Adrenal gland (tissue), 12 donors: ENCODE results near the gene GATAD2A. TPM values are rescaled to one million over a fixed set of nuclear protein-coding genes. Genes with fewer than 3 reads are reported as not detected.

Experiments
- DNase-seq, 7 donors: peaks; one replicate each; pipeline ENCODE4 v3.0.0-alpha.2; 2019 to 2020
- H3K27ac ChIP-seq, 5 donors: fragments of 200-600 bp; sonication (generic) in 4 of 5; 1 replicate in 3 of 5; 2 replicates in 2 of 5; pipeline versions ENCODE4 v1.5.1 to v1.8.0; 2016 to 2020; ENCODE audit warnings: mild to moderate bottlenecking in 1 of 5
- H3K27me3 ChIP-seq: fragments of 200-600 bp; 2 replicates; pipeline ENCODE4 v1.8.0; 2021
- H3K36me3 ChIP-seq, 2 donors: fragments of 200-600 bp; replicated peaks in 1 of 2; 1 replicate in 1 of 2; 2 replicates in 1 of 2; pipeline versions ENCODE4 v1.5.1 to v1.8.0; 2018 to 2022
- H3K4me1 ChIP-seq, 2 donors: fragments of 200-600 bp; replicated peaks in 1 of 2; 1 replicate in 1 of 2; 2 replicates in 1 of 2; pipeline versions ENCODE4 v1.5.1 to v1.8.0; 2018 to 2021
- H3K4me3 ChIP-seq, 4 donors: fragments of 200-600 bp; sonication (generic) in 3 of 4; one replicate each; pipeline ENCODE4 v1.5.1; 2016 to 2018
- H3K9me3 ChIP-seq, 3 donors: fragments of 200-600 bp; sonication (generic) in 1 of 3; replicated peaks in 1 of 3; 1 replicate in 2 of 3; 2 replicates in 1 of 3; pipeline versions ENCODE4 v1.5.1 to v1.8.0; 2016 to 2021
- POLR2A ChIP-seq, 2 donors: fragments of 450-650 bp; IDR thresholded peaks; one replicate each; pipeline ENCODE4 v1.6.1; 2017; ENCODE audit warnings: antibody characterized with exemption in 2 of 2, mild to moderate bottlenecking in 2 of 2, moderate library complexity in 1 of 2
- WGBS, 4 donors: extraction: QIAGEN DNeasy Blood & Tissue Kit in 2 of 4; methylation state at CpG; one replicate each; pipeline versions ENCODE4 v1.1.5 to v1.1.7; 2013 to 2017; 5-methylcytosine and 5-hydroxymethylcytosine counted together
- intact Hi-C, 2 donors: fragments of 100-400 bp; cut with DNase I; formaldehyde crosslinking; loops; one replicate each; pipeline versions ENCODE4 v1.14.1 to v1.15.0; 2022 to 2023
- polyA plus RNA-seq, 3 donors: library from polyadenylated mRNA; stranded (reverse); fragments of 200-250 nt in 2 of 3; fragments of 350-450 nt in 1 of 3; fragmentation: Illumina TruSeq in 1 of 3; extraction: RNeasy Lipid Tissue Mini Kit (QIAGEN cat#74804) in 1 of 3; gene quantifications; one replicate each; pipeline ENCODE4 v1.2.3, GENCODE V29; 2013 to 2014
- total RNA-seq, 9 donors: library from RNA; depleted of rRNA in 4 of 9; stranded (reverse); fragments of >200 nt in 4 of 9; fragments of 120-200 nt in 1 of 9; fragmentation: NEBNext Ultra II Directional in 1 of 9; extraction: Animal tissue kit (Norgen Biotek cat#: 25700) in 1 of 9; gene quantifications; one replicate each; pipeline versions ENCODE4 v1.1.0 to v1.2.4, GENCODE V29; 2013 to 2023
- TF ChIP-seq, protein P1 (sequence below), 6 experiments: fragments of 450-650 bp in 4 of 6; fragments of 200-600 bp in 2 of 6; sonication (generic) in 1 of 6; IDR thresholded peaks; 1 replicate in 5 of 6; 2 replicates in 1 of 6; pipeline versions ENCODE4 v1.5.1 to v1.8.0; 2016 to 2021; ENCODE audit warnings: antibody characterized with exemption in 6 of 6, mild to moderate bottlenecking in 2 of 6, moderate library complexity in 1 of 6
- donor health status: healthy with polysubstance abuse.
- donor health status: Bipolar disorder and iron deficiency.
- donor health status: DM: yes; HTN: yes; CAD: no.
- donor health status: DM: no; HTN: no; CAD: no.
- donor health status: DM: no; HTN: no; CAD: no.
- donor health status: DM: yes; HTN: yes; CAD: no.

Gene GATAD2A
- total and polyA plus RNA-seq, 12 donors = 17.0 to 125 (median 61.9) TPM

DNA sequence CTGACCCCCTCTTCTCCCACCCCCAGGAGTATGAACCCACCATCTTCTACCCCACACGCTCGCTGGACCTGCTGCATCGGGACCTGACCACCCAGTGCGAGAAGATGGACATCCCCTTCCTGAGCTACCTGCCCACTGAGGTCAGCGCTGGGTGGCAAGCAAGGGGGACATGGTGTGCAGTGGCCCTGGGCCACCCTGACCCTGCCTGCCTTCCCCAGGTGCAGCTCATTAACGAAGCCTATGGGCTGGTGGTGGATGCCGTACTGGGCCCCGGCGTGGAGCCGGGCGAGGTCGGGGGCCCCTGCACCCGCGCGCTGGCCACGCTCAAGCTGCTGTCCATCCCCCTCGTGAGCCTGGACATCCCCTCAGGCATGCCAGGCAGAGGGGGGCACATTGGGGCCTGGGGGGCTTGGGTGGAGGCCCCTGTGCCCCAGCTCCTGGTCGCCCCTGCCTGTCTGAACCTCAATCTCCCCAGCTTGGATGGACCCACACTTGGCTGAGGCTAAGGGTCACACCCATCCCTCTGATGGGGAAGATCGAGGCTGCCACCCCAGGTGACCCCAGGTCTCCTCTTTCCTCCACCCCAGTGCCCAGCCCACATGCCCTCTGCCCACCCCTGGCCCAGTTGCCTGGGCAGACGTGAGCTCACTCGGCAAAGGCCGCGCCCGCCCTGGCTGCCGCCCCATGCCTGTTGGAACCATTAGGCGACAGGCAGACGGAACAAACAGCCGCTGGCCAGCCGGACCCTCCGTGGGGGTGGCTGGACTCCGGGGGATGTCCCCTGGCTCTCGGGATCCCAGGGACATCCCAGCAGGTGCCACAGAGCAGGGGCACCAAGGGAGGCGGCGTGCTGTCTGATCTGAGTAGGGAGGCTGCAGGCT is 130.1 kb downstream of the GATAD2A start:
- no peak for DNase-seq
- Histone ChIP-seq H3K27ac (no peak overlapping the region), H3K27me3 (peaks cover 20% of the 10 kb centered on the region), H3K36me3 (no peaks in the 10 kb centered on the region), H3K4me3 (no peak overlapping the region), H3K4me1 (peaks cover 4 to 13% of the 10 kb centered on the region in 2 donors), H3K9me3 (no peaks in the 10 kb centered on the region)
- no peak for TF ChIP-seq POLR2A (IDR thresholded peaks at IDR 0.05)
- TF ChIP-seq, protein P1, sequence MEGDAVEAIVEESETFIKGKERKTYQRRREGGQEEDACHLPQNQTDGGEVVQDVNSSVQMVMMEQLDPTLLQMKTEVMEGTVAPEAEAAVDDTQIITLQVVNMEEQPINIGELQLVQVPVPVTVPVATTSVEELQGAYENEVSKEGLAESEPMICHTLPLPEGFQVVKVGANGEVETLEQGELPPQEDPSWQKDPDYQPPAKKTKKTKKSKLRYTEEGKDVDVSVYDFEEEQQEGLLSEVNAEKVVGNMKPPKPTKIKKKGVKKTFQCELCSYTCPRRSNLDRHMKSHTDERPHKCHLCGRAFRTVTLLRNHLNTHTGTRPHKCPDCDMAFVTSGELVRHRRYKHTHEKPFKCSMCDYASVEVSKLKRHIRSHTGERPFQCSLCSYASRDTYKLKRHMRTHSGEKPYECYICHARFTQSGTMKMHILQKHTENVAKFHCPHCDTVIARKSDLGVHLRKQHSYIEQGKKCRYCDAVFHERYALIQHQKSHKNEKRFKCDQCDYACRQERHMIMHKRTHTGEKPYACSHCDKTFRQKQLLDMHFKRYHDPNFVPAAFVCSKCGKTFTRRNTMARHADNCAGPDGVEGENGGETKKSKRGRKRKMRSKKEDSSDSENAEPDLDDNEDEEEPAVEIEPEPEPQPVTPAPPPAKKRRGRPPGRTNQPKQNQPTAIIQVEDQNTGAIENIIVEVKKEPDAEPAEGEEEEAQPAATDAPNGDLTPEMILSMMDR (IDR thresholded peaks at IDR 0.05) = no peak
- 91 to 96% (median 92%) methylated on average over 20 to 34 of the region's 34 CpGs for WGBS, 4 donors
- intact Hi-C loops = loop anchor here (2.0 to 5.0 kb wide), 2 partner anchors 107 to 423 kb away; partner anchors contain the start of gene GMIP (in 1 of the 2)

DNA sequence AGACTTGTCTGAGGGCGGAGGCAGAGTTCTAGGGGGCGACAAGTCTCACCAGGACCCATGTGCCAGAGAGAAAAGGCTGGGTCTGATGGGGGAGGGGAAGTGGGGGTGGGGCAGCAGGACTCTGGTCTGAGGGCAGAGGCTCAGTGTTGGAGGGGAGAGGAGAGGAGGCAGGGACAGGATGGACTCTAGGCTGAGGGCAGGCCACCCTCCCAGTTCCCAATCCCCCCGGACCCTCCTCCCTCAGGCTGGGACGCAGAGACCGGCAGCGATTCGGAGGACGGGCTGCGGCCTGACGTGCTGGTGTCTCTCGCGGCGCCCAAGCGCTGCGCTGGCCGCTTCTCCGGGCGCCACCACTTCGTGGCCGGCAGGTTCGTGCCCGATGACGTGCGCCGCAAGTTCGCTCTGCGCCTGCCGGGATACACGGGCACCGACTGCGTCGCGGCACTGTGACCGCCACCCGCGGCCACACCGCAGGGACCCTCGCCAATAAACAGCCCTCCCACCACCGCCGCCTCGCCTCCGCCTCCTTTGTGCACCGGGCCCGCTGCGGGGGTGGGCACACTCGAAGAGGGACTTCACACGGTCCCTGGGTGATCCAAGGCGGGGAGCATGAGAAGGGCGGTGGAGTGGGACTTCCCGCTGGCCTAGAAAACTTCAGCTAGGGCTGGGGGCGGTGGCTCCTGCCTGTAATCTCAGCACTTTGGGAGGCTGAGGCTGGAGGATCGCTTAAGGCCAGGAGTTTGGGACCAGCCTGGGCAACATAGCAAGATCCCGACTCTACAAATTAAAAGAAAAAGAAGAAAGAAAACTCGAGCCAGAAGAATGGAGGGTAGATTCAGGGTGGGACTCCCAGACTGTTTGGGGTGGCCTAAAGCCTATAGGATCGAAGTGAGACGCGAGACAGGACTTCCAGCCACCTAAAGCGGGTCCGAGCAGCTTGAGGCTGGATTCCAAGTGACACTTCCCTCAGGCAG is 131.9 kb downstream of the GATAD2A start:
- intact Hi-C loops = loop anchor here (2.0 to 5.0 kb wide), 2 partner anchors 105 to 421 kb away; partner anchors contain the start of gene GMIP (in 1 of the 2)
- no peak for TF ChIP-seq POLR2A (IDR thresholded peaks at IDR 0.05)
- TF ChIP-seq, protein P1 (IDR thresholded peaks at IDR 0.05) = no peak
- no peaks in the 10 kb centered on the region for H3K9me3 ChIP-seq
- no peak overlapping the region for H3K27ac ChIP-seq
- 26 to 59% (median 40%) methylated on average over 39 to 59 of the region's 59 CpGs for WGBS, 4 donors
- H3K4me3 ChIP-seq = no peak overlapping the region
- peaks cover 38% of the 10 kb centered on the region for H3K27me3 ChIP-seq
- H3K36me3 ChIP-seq = no peaks in the 10 kb centered on the region
- no peak for DNase-seq
- H3K4me1 ChIP-seq = peaks cover 4 to 19% of the 10 kb centered on the region in 2 donors

DNA sequence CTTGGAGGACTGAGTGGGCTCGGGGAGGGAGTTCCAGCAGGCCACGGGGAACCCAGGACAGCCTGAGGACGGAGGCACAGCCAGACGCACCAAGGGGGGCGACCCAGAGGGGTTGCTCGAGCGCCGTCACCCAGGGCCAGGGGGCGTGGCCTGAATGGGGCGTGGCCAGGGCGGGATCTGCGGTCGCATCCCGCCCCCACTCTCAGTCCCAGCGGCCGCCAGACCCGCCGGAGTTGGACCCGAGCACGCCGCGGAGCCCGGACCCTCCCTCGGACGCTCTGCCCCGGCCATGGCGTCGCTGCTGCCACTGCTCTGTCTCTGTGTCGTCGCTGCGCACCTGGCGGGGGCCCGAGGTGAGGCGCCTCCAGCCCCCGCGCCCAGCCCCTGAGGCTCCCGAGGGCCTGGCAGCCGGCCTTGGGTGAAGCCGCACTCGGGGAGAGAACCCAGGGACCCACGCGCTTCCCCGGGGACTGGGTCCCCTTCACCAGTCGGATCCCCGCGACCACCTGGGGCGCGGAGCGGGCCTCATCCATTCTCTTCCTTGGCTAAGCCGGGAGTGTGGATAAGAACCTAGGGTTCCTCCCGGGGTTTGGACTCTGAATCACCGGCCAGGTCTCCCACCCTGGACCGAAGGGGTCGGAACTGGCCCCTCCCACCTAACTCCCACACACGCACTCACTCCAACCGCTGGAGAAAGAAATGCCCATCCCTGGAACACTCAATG is 132.7 kb downstream of the GATAD2A start, which contains the start of gene CILP2:
CILP2 (plus strand) TSS at position 205 of the 724 bp plus-strand sequence; CDS start at position 290, 85 bp downstream.
- H3K27ac ChIP-seq = no peak within 1 kb of the TSS
- H3K27me3 ChIP-seq = peaks cover 47% of the 10 kb centered on the region
- intact Hi-C loops = loop anchor here in 1 of 2 donors (5.0 kb wide), 1 partner anchor 104 kb away; the partner anchor contains the start of gene GMIP

More for the DNA sequence above, 132.7 kb downstream of the GATAD2A start, which contains the start of gene CILP2:
- no peak for TF ChIP-seq POLR2A (IDR thresholded peaks at IDR 0.05)
- TF ChIP-seq, protein P1 (IDR thresholded peaks at IDR 0.05) = no peak
- no peaks in the 10 kb centered on the region for H3K9me3 ChIP-seq
- peak within 1 kb of the TSS in 1 of 4 donors; percentile 38 for H3K4me3 ChIP-seq
- WGBS, 4 donors = 2 to 5% (median 4%) methylated on average over 16 to 56 of the region's 56 CpGs
- H3K36me3 ChIP-seq = no peaks in the 10 kb centered on the region
- H3K4me1 ChIP-seq = peaks cover 4 to 19% of the 10 kb centered on the region in 2 donors
- peak in 1 of 7 donors; percentile 37 for DNase-seq
